Kidney capillary endothelial cell (primary cell): ENCODE data around the gene RNPEPL1.
"Not testable (repeated sequence)": the region's sequence is repeated elsewhere in the genome, so short reads cannot be mapped to it uniquely, and the experiment has no call there.

Source experiments
- DNase-seq: peaks from one replicate; pipeline ENCODE4 v3.0.0-alpha.2; 2018; ENCODE audit warnings: low spot score

RNPEPL1 gene

GRCh38 chr2:240604291-240604938 is 36.1 kb downstream of the RNPEPL1 start:
- peak; percentile 82 for DNase-seq

GRCh38 chr2:240604939-240605716 is 36.8 kb downstream of the RNPEPL1 start:
- DNase-seq, result no peak

- DNase-seq, result no peak
Measured at GRCh38 chr2:240605867-240606743, 37.8 kb downstream of the RNPEPL1 start.

GRCh38 chr2:240611601-240612210 is 43.4 kb downstream of the RNPEPL1 start:
- DNase-seq, result no peak

GRCh38 chr2:240613781-240614180 is 45.5 kb downstream of the RNPEPL1 start:
- no peak for DNase-seq

GRCh38 chr2:240614391-240614790 is 46.1 kb downstream of the RNPEPL1 start:
- no peak for DNase-seq

- no peak for DNase-seq
Measured at GRCh38 chr2:240615396-240615795, 47.1 kb downstream of the RNPEPL1 start.

- DNase-seq, result no peak
Measured at GRCh38 chr2:240615820-240616547, 47.7 kb downstream of the RNPEPL1 start.

- DNase-seq, result not testable (repeated sequence)
Measured at GRCh38 chr2:240616860-240617666, 48.8 kb downstream of the RNPEPL1 start.

- no peak for DNase-seq
Measured at GRCh38 chr2:240618776-240619175, 50.5 kb downstream of the RNPEPL1 start.

- no peak for DNase-seq
Measured at GRCh38 chr2:240619506-240620148, 51.3 kb downstream of the RNPEPL1 start.

GRCh38 chr2:240620149-240620731 is 52.0 kb downstream of the RNPEPL1 start:
- no peak for DNase-seq

GRCh38 chr2:240620859-240621258 is 52.6 kb downstream of the RNPEPL1 start:
- no peak for DNase-seq

GRCh38 chr2:240622060-240622411 is 53.8 kb downstream of the RNPEPL1 start:
- DNase-seq, result no peak

- DNase-seq, result peak; percentile 17
Measured at GRCh38 chr2:240622531-240623235, 54.4 kb downstream of the RNPEPL1 start.

GRCh38 chr2:240623531-240624010 is 55.3 kb downstream of the RNPEPL1 start:
- no peak for DNase-seq

GRCh38 chr2:240624011-240624949 is 56.0 kb downstream of the RNPEPL1 start:
- no peak for DNase-seq
